GM18498 (cell line): ENCODE measurements around the gene PDLIM7.
A peak's percentile ranks its signal among the peaks of the same experiment; 100 is the strongest.

ENCODE experiments used
- ATAC-seq: cut with Tn5 transposase; IDR thresholded peaks from one replicate; pipeline ENCODE4 v1.9.1; 2021; ENCODE audit warnings: mild to moderate bottlenecking, moderate library complexity; ENCODE audit not compliant: unreplicated experiment

Gene PDLIM7

DNA sequence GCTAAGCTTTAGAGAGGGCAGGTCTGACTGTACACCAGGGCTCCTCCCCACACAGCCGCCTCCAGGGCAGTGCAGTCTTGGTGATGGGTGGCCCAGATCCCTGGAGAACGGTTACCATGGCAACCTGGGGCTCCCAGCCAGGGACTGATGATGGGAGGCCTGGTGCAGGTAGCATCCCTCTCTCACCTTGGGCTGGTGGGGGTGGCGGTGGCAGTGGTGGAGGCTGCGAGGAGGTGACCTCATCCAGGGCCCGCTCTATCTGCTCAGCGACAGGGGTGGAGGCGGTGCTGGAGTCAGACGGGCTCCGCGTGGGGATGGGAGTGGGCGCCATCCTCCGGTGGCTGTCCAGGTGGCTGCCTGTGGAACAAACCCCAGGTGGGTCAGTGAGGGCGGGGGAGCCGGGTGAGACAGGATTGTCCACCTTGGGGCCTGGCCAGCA, 38.5 kb downstream of the PDLIM7 start:
- no peak for ATAC-seq

DNA sequence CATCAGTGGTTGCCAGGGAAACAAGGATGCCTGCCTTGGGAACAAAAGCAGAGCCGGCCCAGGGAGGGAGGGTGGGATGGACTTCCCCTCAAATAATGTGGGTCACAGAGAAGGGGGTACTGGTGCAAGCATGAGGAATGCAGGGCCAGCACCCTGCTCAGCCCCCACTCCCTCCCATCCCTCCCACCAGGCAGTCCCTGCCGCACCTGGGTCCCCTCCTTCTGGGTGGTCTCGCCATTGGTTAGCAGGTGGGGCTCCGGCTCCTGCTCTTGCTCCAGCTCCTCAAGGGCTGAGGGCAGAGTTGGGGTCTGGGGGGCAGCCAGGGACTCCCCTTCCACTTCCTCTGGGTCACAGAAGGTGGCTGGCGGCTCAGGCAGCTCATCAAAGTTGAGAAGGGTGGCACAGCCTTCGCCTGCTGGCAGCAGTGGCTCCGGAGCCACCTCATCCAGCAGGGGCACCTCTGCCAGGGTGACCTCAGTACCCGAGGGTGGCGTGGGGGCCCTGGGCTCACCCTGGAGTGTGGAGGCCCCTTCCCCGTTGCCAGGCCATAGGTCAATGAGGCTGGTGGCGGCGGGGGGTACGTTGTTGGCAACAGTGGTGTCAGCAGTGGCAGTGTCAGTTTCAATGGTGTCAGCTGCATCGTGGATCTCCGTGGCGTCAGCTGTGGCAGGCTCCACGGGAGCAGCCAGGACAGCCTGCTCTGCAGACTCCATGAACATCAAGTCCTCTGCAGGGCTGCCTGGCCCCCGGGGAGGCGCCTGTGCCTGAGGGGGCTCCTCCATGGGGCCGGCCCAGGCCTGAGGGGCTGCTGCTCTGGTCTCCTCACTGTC, 39.3 kb downstream of the PDLIM7 start:
- ATAC-seq: no peak

DNA sequence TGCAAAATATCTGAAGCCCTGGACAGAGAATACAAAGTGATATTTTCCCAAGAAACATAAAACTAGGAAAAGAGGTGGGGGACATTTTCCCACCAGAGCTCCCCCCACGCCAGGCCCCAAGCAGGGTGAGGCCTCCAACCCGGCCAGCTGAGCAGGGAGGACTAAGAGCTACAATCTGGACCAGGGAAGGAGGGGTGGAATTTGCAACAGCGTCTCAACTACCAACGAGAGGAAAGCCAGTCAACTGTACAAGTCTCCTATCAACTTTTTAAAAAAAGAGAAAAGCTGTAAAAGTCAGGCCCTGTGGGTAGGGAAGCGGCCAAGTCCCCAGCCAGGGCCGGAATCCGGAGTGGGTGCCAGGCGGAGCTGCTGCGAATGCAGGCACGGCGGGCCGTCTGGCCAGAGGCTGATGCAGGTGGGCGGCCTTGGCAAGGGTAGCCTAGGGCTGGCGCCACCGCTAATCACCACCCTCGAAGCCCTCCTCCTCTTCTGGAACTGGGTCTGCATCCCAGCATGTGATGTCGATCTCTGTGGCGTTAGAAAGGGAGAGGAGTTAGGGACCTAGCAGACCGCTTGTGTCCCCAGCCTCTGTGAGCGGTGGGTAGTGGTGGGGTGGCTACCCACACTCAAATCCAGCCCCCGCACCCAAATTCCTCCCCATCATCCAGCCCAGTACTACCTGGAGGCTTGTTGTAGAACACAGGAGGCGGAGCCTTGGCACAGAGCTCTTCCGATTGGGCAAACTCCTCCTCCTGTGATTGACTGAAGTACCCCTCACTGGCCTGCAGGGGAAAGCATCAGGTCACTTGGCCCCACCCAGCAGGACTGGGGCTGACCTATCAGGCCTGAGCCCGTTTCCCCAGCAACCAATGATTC, 40.2 kb downstream of the PDLIM7 start:
- peak; percentile 33 for ATAC-seq

DNA sequence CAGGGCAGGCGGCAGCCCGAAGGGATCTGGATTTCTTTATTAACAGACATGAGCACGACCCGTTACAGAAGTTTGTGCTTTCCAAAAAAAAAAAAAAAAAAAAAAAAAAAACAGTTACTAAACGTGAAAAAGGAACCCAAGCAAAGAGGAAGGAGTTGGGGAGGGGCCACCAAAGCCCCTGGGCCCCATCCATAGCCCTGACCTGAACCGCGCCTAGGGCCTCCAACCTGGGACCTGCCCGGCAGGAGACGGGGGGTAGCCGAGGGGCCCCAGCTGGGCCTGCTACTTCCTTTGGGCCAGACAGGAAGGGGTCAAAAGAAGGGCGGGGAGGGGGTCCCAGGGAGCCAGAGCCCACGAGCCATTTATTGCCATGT, 40.8 kb downstream of the PDLIM7 start:
- ATAC-seq: no peak

DNA sequence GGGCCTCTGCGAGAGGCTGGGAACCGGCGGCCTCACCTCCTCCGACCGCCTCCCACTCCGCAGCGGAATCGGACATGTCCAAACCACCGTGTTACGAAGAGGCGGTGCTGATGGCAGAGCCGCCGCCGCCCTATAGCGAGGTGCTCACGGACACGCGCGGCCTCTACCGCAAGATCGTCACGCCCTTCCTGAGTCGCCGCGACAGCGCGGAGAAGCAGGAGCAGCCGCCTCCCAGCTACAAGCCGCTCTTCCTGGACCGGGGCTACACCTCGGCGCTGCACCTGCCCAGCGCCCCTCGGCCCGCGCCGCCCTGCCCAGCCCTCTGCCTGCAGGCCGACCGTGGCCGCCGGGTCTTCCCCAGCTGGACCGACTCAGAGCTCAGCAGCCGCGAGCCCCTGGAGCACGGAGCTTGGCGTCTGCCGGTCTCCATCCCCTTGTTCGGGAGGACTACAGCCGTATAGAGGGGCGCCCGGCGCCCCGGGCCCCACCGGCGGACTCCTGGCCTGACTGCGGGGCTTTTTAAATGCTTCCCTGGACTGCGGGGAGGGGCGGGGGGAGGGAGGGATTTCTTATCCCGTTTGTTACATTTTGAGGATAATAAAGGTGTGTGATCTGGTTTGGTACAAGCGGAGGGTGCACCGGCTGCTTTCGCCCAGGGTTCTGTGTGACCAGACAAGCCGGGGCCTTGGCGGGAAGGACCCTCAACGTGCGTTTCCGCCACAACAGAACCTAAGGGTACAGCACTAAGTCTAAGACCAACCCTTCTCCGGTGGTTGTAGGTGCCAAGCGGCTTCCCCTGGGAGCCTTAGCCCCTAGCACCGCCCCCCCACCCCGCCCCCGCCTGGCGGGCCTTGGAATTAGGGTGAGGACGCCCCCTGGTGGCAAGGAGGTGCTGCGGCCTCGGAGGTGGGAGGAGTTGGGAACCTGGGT, 41.5 kb downstream of the PDLIM7 start:
- ATAC-seq: peak; percentile 23

DNA sequence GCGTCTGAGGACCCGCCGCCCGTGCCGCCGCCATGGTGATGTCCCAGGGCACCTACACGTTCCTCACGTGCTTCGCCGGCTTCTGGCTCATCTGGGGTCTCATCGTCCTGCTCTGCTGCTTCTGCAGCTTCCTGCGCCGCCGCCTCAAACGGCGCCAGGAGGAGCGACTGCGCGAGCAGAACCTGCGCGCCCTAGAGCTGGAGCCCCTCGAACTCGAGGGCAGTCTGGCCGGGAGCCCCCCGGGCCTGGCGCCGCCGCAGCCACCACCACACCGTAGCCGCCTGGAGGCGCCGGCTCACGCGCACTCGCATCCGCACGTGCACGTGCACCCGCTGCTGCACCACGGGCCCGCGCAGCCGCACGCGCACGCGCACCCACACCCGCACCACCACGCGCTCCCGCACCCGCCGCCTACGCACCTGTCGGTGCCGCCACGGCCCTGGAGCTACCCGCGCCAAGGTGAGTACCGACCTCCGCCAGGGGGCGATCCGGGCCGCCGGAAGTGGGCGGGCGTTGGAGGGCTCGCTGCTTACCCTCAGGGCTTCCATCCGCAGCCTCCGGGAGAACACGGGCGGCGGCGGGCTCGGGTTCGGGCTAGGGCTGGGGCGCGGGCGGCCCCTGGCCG, 42.3 kb downstream of the PDLIM7 start:
- ATAC-seq: peak; percentile 62

DNA sequence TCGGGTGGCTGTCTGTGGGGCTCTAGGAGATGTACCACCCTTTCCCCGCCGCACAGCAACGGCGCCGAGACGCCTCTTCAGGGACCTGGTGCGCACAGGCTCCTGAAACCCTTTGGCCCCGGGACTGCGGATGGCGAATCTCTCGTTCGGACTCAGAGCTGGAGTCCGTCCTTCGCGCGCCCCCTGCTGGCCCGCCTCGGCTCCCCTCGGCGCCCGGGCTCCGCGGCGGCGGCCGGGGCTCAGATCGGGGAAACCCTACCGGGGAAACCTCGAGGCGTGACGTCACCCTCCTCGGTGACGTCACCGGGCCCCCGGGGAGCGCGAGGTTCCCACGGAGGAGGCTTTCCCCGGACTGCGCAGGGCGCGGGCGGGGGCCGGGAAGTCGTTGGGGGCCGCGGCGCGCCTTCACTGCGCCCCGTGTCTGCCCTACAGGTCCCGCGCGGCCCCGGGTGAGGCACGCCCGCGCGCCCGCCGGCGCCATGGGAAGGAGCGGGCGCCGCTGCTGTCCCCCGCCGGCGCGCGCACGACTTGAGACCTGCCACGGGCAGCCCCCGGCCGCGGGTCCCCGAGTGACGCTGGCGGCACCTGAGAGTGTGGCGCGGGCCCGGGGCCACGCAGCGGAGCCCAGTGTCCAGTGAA, 42.9 kb downstream of the PDLIM7 start:
- peak; percentile 53 for ATAC-seq

DNA sequence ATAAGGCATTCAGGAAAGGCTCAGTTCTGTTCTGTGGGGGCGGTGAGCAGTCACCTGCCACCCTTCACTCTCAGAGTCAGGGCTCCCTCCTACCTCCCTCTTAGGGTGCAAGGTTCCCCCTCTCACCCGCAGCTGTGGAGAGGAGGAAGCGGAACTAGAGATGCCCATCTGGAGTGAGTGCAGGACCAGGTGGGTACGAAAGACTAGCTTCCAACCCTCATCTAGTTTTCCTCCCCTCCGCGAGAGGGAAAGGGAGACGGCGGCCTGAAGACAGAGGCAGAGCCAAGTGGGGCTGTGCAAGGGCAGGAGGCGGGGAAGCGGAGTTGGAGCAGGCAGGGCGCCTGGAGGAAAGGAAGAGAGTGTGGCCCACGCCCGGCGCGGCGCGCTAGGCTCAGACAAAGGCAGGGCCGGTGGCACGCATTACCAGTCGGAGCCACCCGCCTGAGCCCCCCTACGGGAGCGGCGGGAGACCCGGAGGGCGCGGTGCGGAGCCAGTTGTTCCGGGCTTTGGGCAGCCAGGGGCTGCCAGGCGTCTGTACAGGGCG, 43.5 kb downstream of the PDLIM7 start:
- ATAC-seq: peak; percentile 1

DNA sequence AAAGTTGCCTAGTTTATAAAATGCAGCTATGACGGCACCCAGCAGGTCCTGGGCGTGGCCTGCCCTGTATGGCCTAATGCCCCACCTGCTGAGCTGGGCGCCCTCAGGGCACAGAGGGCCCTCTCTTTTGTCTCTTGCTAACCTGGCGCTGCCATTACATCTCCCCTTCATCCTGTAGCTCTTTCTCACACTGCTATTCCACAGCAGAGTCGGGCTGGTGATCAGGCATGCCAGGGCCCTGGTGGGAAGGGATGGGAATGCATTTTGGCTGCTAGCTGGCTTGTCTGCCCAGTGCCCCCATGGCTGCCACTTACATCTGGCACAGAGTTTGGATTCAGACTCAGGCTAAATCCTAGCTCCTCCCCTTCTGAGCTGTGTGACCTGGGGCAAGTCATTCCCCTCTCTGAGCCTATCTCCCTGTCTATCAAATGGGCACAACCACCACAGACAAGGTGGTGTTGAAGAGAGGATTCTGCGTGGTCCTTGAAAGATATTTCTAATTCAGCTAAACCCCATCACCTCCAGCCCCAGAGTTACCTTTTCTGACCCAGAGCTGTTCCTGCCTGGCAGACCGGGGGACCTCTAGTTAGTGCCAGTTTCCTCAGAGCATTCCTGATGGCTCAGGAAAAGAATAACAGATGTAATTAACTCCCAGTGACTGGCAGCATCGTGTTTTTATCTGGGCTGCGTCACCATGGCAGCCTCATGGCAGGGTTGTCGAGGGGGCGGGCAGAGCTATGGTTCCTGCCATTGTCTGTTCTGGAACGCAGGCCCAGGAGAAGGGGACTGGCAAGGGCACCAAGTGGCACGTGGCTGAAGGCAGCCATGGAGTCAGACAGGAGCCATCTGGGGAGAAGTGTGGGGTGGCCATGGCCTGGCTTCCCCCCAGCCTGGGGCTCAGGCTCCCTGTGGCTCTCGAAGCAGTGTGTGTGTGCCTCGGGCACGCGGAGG, 44.4 kb downstream of the PDLIM7 start:
- no peak for ATAC-seq

DNA sequence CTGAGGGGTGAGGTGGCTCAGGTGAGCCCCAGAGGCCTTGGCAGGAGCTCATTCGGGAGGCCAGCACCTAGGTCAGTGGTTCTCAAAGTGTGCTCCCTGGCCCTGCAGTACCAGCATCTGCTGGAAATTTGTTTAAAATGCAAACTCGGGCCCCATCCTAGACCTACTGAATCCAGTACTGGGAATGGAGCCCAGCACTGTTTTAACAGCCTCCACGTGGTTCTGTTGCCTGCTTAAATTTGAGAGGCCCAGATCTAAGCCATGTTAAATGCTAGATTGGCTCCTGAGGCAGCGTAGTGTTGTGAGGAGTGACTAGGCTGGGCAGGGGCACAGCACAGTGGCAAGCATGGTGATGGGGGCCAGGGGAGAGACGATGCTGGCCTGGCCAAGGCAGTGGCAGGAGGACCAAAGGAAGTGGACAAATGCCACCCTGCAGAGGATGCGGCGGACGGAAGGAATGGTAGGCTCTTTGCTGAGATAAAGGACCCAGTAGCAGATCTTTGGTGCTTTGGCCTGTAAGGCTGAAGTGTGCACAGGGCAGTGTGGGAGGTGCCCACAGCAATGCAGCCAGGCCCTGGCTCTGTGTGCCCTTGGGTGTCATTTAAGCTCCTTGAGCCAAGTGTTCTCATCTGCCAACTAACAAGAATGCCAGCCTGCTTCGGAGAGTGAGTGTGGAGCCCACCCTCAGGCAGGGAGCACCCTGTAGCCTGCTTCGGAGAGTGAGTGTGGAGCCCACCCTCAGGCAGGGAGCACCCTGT, 46.6 kb downstream of the PDLIM7 start:
- no peak for ATAC-seq

DNA sequence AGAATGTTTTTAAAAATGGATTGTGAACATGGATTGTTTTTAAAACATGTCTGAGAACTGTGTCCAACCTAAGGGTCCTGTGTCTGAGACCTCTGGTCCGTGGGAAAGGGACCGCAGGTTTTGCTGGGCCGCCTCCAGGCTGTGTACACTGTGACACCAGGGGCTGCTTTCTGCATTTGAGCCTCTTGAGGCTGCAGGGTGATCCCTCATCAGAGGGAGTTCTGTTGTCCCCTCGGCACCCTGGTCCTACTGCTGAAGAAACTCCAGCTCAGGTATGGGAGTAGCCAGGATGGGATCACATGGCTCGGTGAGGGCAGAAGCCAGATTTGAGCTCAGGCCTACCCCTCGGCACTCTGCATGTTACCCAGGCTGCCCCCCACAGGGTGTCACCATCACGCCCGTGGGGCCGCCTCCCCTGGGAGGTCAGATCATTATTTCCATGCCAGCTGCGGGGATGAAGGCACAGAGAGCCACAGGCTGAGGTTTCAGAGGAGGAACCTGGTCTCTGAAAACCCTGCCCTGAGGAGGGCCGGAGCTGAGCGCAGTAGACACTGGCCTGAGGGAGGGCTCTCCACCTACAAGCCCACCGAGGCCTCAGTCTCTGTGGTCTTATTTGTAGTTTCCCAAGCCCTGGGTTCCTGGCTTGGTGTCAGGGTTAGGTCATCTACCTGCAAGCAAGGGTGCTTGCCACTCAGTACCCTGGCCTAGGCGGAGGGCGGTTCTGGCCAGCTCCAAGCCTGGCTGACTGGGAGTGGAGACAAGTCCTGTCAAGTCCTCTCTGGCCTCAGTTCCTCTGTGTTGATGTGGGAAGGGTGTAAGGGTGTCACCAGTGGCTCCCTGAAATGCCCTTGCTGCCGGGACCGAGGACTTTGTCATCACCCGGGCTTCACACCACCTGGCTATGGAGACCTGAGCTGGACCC, 48.0 kb downstream of the PDLIM7 start:
- ATAC-seq: no peak

DNA sequence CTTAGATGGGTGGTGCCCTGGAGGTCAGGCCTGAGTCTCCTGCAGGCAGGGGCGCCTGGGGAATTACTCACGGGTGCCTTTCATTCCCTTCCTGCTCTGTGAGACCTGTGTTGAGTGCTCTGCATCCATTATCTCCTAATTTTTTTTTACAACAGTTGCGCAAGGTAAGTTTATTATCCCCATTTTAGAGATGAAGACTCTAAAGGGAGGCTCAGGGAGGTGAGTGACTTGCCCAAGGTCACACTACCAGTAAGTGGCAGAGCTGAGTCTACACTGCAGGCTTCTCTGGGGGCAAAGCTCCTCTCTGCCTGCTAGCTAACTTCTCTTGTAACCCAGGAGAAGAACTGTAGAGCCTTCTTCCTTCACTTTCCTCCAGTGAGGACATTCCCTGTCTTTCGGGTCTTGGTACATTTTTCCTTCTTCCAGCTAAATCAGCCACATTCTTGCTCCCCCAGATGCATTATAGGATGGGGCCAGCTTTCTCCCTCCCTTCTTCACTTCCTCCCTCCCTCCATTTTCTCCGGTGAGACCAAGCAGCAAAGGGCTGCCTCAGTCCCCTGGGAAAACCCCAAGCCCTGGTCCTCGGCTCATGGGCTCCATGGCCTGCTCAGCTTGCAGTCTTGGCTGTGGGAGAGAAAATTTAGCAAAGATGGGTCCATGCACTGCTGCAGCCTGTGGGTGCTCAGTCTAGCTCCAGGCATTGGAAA, 49.0 kb downstream of the PDLIM7 start:
- no peak for ATAC-seq

DNA sequence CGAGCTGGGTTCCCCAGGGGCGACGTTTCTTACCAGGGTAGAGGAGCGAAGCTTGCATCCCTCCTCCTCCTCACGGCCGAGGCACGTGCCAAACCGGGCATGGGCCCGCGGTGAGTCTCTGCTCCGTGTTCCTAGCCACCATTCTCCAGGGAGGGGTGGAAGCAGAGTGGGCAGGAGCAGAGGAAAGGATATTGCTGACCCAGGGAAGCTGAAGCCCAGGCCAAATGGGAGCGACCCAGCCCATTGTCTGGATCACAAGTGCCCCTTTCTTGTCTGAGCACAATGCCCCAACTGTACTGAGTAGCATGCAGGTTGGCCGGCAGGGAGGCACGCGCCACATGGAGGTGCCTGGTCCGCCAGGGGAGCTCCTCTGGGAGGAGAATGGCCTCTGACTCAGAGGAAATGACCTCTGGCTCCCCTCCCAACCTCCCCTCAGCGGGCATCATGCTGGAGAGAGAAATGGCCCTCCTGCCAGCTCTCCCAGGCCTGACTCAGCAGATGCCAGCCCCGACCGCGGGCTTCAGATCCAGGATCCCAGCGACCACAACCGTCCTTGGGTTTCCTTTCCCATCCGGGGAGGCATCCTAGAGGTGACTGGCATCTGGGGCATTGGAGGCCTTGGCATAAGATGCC, 49.7 kb downstream of the PDLIM7 start:
- ATAC-seq: no peak

DNA sequence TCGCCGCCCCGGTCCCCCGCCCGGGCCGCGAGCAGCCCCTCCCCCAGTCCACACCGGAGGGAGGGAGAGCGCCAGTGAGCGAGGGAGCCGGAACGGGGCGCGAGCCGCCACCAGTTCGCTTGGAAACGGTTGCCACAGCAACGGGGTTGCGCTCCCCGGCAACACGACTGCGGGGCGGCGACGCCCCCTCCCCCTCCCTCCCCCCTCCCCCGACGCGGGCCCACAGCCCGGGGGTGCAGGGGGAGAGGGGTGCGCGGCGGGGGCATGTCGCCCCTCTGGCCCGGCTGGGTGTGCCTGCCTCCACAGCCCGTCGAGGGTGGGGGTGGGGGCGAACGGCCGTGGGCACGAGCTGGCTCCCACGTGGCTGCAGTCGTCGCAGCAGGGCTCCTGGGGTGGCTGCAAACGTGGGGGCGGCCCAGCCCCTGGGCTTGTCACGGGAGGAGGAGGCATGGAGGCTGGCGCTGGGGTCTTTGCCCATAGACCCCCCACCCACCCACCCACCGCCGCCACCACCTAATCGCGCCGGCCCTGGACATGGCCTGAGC, 50.3 kb downstream of the PDLIM7 start:
- ATAC-seq: peak; percentile 42
